Loucy (cell line): ENCODE data around the gene FKBP1B.

Experiments
- H2AFZ ChIP-seq: fragments of 200-600 bp; sonication (generic); 2 replicates; pipeline ENCODE4 v1.6.0; 2016; ENCODE audit warnings: antibody characterized with exemption, mild to moderate bottlenecking, low read length, moderate library complexity
- H3F3A ChIP-seq: fragments of 200-600 bp; 2 replicates; pipeline ENCODE4 v1.6.0; 2016; ENCODE audit warnings: antibody characterized with exemption, low read depth, mild to moderate bottlenecking
- H3K27me3 ChIP-seq: fragments of 200-600 bp; sonication (generic); 2 replicates; pipeline ENCODE4 v1.6.1; 2014; ENCODE audit warnings: low read length, mild to moderate bottlenecking; ENCODE audit not compliant: insufficient read depth, poor library complexity, severe bottlenecking
- H3K36me3 ChIP-seq: fragments of 200-600 bp; sonication (generic); 2 replicates; pipeline ENCODE4 v1.6.1; 2016; ENCODE audit warnings: low read length; ENCODE audit not compliant: insufficient read depth
- H3K4me1 ChIP-seq: fragments of 200-600 bp; sonication (generic); 2 replicates; pipeline ENCODE4 v1.5.1; 2014; ENCODE audit warnings: low read length, mild to moderate bottlenecking; ENCODE audit not compliant: insufficient read depth, poor library complexity, severe bottlenecking
- H3K4me2 ChIP-seq: fragments of 200-600 bp; sonication (generic); 2 replicates; pipeline ENCODE4 v1.6.0; 2014; ENCODE audit warnings: antibody characterized with exemption, low read length, low read depth, mild to moderate bottlenecking; ENCODE audit not compliant: poor library complexity, severe bottlenecking
- H3K4me3 ChIP-seq: fragments of 200-600 bp; sonication (generic); 2 replicates; pipeline ENCODE4 v1.5.1; 2014; ENCODE audit warnings: low read length, mild to moderate bottlenecking, mixed read lengths; ENCODE audit not compliant: poor library complexity, severe bottlenecking
- H3K79me2 ChIP-seq: fragments of 200-600 bp; sonication (generic); 2 replicates; pipeline ENCODE4 v1.6.1; 2014; ENCODE audit warnings: low read length; ENCODE audit not compliant: insufficient read depth
- H3K9ac ChIP-seq: fragments of 200-600 bp; sonication (generic); 2 replicates; pipeline ENCODE4 v1.6.0; 2014; ENCODE audit warnings: mild to moderate bottlenecking, low read depth, low read length, moderate library complexity; ENCODE audit not compliant: poor library complexity, severe bottlenecking
- H3K9me2 ChIP-seq: fragments of 200-600 bp; sonication (generic); replicated peaks from 2 replicates; pipeline ENCODE4 v1.6.1; 2016; ENCODE audit warnings: low read depth, low read length, mixed read lengths
- H3K9me3 ChIP-seq: fragments of 200-600 bp; sonication (generic); 2 replicates; pipeline ENCODE4 v1.6.1; 2014; ENCODE audit warnings: mild to moderate bottlenecking, antibody characterized with exemption, low read length, low read depth; ENCODE audit not compliant: insufficient read depth
- H4K20me1 ChIP-seq: fragments of 200-600 bp; sonication (generic); 2 replicates; pipeline ENCODE4 v1.6.0; 2014; ENCODE audit warnings: antibody characterized with exemption, low read length, mild to moderate bottlenecking; ENCODE audit not compliant: insufficient read depth, poor library complexity, severe bottlenecking
- CTCF ChIP-seq: fragments of 200-600 bp; sonication (generic); conservative IDR thresholded peaks from 2 replicates; pipeline ENCODE4 v1.5.1; 2014; ENCODE audit warnings: mild to moderate bottlenecking, antibody characterized with exemption, low read length
- EZH2phosphoT487 ChIP-seq: fragments of 200-600 bp; IDR thresholded peaks from 2 replicates; pipeline ENCODE4 v1.6.1; 2018; ENCODE audit warnings: antibody characterized with exemption, mild to moderate bottlenecking, moderate library complexity, borderline replicate concordance

Gene FKBP1B

GRCh38 chr2:24077879-24078278 is 28.3 kb downstream of the FKBP1B start:
- H3K4me2 ChIP-seq, result peak overlapping the region; percentile 75
- no peak overlapping the region for H2AFZ ChIP-seq

GRCh38 chr2:24080701-24081100 is 31.2 kb downstream of the FKBP1B start:
- TF ChIP-seq EZH2phosphoT487 (no peak), CTCF (no peak)

More at GRCh38 chr2:24077879-24078278, 28.3 kb downstream of the FKBP1B start:
- H3K4me3 ChIP-seq, result peak overlapping the region; percentile 77
- no peaks in the 10 kb centered on the region for H3K9me2 ChIP-seq
- no peaks in the 10 kb centered on the region; the same call in 1 of the 2 replicates for H3F3A ChIP-seq
- peaks cover 38% of the 10 kb centered on the region for H3K4me1 ChIP-seq
- no peaks in the 10 kb centered on the region for H3K9me3 ChIP-seq
- H3K36me3 ChIP-seq, result no peaks in the 10 kb centered on the region
- TF ChIP-seq CTCF, result no peak
- no peak for TF ChIP-seq EZH2phosphoT487
- H3K9ac ChIP-seq, result peak overlapping the region; percentile 78
- peaks cover 40% of the 10 kb centered on the region for H3K79me2 ChIP-seq
- H4K20me1 ChIP-seq, result peaks cover 16% of the 10 kb centered on the region
- no peaks in the 10 kb centered on the region for H3K27me3 ChIP-seq

DNA sequence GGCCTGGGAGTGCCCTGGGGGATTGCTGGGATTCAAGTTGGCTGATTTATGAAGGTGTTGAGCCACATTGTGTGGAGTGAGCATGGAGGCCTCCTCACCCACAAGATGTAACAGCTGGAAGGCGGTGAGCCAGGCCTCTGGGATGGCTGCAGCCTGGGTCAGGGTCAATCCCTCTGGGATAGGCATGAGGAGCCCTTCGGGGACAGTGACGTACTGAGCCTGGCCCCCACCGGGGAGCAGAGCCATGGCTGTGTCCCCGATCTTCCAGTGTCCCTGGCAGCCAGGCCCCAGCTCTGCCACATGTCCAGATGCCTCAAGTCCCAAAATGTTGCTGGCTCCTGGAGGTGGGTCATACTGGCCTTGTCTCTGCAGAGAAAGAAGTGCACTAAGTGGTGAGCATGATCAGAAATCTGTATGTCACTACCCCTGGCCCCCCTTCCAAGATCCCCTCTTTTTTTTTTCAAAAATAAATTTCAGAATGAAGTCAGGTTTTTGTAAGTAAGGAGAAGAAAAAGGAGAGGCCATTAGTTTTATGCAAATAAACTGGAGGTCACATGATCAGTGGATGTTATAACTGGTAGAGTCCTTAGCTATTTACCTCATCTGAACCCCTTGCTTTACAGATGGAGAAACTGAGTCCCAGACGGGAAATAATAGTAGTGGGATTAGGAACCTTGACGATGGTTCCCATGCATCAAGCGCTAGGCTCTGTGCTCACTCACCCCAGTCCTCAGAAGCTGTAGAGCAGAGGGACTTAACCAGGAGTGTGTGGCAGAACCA is 33.4 kb downstream of the FKBP1B start:
- H3K9me3 ChIP-seq, result no peaks in the 10 kb centered on the region
- H3K36me3 ChIP-seq, result no peaks in the 10 kb centered on the region
- H3K4me3 ChIP-seq, result peak overlapping the region; percentile 75
- peaks cover 12% of the 10 kb centered on the region; the same call in 1 of the 2 replicates for H3K79me2 ChIP-seq
- H2AFZ ChIP-seq, result peak overlapping the region; percentile 86; the same call in 1 of the 2 replicates
- peak overlapping the region; percentile 93 for H3K4me2 ChIP-seq
- H3K9ac ChIP-seq, result peak overlapping the region; percentile 96
- no peaks in the 10 kb centered on the region for H4K20me1 ChIP-seq
- peaks cover 4% of the 10 kb centered on the region; the same call in 1 of the 2 replicates for H3F3A ChIP-seq
- H3K9me2 ChIP-seq, result no peaks in the 10 kb centered on the region
- H3K27me3 ChIP-seq, result no peaks in the 10 kb centered on the region
- no peak for TF ChIP-seq CTCF
- no peak for TF ChIP-seq EZH2phosphoT487
- H3K4me1 ChIP-seq, result peaks cover 18% of the 10 kb centered on the region

More at GRCh38 chr2:24080701-24081100, 31.2 kb downstream of the FKBP1B start:
- H3K9ac ChIP-seq, result no peak overlapping the region
- no peak overlapping the region for H3K4me2 ChIP-seq
- H3K9me3 ChIP-seq, result no peaks in the 10 kb centered on the region
- no peaks in the 10 kb centered on the region for H4K20me1 ChIP-seq
- peaks cover 27% of the 10 kb centered on the region for H3K4me1 ChIP-seq
- no peaks in the 10 kb centered on the region for H3K27me3 ChIP-seq
- no peak overlapping the region for H2AFZ ChIP-seq
- no peaks in the 10 kb centered on the region for H3K9me2 ChIP-seq
- no peaks in the 10 kb centered on the region for H3K36me3 ChIP-seq
- H3K79me2 ChIP-seq, result peaks cover 19% of the 10 kb centered on the region
- no peaks in the 10 kb centered on the region; the same call in 1 of the 2 replicates for H3F3A ChIP-seq
- H3K4me3 ChIP-seq, result no peak overlapping the region
